Stimulated activated CD8-positive, alpha-beta memory T cell treated with anti-CD3 and anti-CD28 coated beads, Interleukin-7, amount 100 ng/mL, for 1 hour (primary cell): Measurements from ENCODE around the gene ETDA.
A peak's percentile ranks its signal among the peaks of the same experiment; 100 is the strongest.
"Not testable (repeated sequence)": the region's sequence is repeated elsewhere in the genome, so short reads cannot be mapped to it uniquely, and the experiment has no call there.

Experiments
- DNase-seq, 2 donors: peaks; one replicate each; pipeline ENCODE4 v3.0.0-alpha.2; 2020; ENCODE audit warnings: low read depth in 2 of 2

ETDA gene

GRCh38 chrX:135252011-135252518 is at the start of gene ETDA:
ETDA (plus strand) TSS chrX:135252061; CDS start chrX:135253277, 1,216 bp downstream.
- not testable (repeated sequence) for DNase-seq

- DNase-seq, result not testable (repeated sequence)
Observed at GRCh38 chrX:135206427-135206826, 45.4 kb upstream of the ETDA start.

GRCh38 chrX:135213200-135213844 is 38.5 kb upstream of the ETDA start:
- no peak for DNase-seq

- DNase-seq, result not testable (repeated sequence)
Observed at GRCh38 chrX:135245989-135246388, 5.9 kb upstream of the ETDA start.

GRCh38 chrX:135256087-135256684 is 4.3 kb downstream of the ETDA start:
- not testable (repeated sequence) for DNase-seq

- no peak for DNase-seq
Observed at GRCh38 chrX:135256923-135257322, 5.1 kb downstream of the ETDA start.

GRCh38 chrX:135257469-135257868 is 5.6 kb downstream of the ETDA start:
- DNase-seq, result no peak

GRCh38 chrX:135260976-135261375 is 9.1 kb downstream of the ETDA start:
- DNase-seq, result not testable (repeated sequence)

- DNase-seq, result not testable (repeated sequence)
Observed at GRCh38 chrX:135263376-135263775, 11.5 kb downstream of the ETDA start.

GRCh38 chrX:135264206-135264605 is 12.3 kb downstream of the ETDA start:
- DNase-seq, result no peak

- DNase-seq, result no peak
Observed at GRCh38 chrX:135273162-135273561, 21.3 kb downstream of the ETDA start.

GRCh38 chrX:135275973-135276372 is 24.1 kb downstream of the ETDA start:
- DNase-seq, result no peak

GRCh38 chrX:135287266-135287823 is 35.5 kb downstream of the ETDA start:
- DNase-seq, result no peak

GRCh38 chrX:135295238-135295943 is 43.5 kb downstream of the ETDA start:
- peak; percentile 10 to 12 for DNase-seq

- DNase-seq, result no peak
Observed at GRCh38 chrX:135295944-135296305, 44.1 kb downstream of the ETDA start.

GRCh38 chrX:135302269-135302873 is 50.5 kb downstream of the ETDA start:
- no peak for DNase-seq
